C4-2B (cell line): ENCODE results near the gene MEOX1.

Source experiments
- H3K27ac ChIP-seq: fragments of 450-650 bp; 2 replicates; pipeline ENCODE4 v1.5.1; 2017
- ZFX ChIP-seq: fragments of 450-650 bp; IDR thresholded peaks from 2 replicates; pipeline ENCODE4 v1.6.1; 2017
- TF ChIP-seq, protein P1 (sequence below): fragments of 450-650 bp; conservative IDR thresholded peaks from 2 replicates; pipeline ENCODE4 v1.5.1; 2017; ENCODE audit warnings: mild to moderate bottlenecking

The MEOX1 gene

DNA sequence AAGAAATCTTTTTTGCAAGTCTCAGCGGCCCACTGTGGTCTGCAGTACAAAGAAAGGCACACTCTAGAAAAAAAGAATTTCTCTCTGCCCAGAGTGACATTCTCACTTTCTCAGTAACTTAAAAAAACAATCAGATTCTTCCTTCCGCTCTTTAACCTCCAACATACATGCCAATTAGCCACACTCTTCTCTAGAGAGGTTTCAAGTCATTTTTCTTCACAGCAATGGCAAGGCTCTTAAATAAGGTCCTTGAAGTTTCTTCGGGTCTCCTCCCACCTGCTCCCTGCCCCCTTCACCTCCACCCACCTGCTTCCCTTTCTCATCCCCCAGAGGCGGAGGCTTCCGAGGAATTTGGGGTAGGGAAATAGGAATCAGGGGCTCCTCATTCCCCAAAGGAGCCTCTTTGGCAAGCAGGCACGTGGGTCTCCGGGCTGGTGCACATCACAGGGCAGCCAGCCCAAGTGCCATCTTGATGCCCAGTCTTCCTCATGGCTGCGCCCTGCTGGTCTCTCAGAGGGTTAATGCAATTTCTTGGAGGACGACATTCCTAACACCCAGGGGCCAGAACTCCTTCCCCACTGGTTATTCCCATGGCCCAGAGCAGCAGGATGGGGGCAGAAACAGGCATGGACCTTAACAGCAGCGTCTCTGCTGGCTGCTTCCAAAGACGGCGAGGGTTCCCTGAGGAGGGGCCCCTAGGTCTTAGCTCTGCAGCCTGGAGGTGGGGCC lies 855 bp upstream of the MEOX1 start:
- TF ChIP-seq ZFX = no peak
- TF ChIP-seq, protein P1, sequence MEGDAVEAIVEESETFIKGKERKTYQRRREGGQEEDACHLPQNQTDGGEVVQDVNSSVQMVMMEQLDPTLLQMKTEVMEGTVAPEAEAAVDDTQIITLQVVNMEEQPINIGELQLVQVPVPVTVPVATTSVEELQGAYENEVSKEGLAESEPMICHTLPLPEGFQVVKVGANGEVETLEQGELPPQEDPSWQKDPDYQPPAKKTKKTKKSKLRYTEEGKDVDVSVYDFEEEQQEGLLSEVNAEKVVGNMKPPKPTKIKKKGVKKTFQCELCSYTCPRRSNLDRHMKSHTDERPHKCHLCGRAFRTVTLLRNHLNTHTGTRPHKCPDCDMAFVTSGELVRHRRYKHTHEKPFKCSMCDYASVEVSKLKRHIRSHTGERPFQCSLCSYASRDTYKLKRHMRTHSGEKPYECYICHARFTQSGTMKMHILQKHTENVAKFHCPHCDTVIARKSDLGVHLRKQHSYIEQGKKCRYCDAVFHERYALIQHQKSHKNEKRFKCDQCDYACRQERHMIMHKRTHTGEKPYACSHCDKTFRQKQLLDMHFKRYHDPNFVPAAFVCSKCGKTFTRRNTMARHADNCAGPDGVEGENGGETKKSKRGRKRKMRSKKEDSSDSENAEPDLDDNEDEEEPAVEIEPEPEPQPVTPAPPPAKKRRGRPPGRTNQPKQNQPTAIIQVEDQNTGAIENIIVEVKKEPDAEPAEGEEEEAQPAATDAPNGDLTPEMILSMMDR = no peak

DNA sequence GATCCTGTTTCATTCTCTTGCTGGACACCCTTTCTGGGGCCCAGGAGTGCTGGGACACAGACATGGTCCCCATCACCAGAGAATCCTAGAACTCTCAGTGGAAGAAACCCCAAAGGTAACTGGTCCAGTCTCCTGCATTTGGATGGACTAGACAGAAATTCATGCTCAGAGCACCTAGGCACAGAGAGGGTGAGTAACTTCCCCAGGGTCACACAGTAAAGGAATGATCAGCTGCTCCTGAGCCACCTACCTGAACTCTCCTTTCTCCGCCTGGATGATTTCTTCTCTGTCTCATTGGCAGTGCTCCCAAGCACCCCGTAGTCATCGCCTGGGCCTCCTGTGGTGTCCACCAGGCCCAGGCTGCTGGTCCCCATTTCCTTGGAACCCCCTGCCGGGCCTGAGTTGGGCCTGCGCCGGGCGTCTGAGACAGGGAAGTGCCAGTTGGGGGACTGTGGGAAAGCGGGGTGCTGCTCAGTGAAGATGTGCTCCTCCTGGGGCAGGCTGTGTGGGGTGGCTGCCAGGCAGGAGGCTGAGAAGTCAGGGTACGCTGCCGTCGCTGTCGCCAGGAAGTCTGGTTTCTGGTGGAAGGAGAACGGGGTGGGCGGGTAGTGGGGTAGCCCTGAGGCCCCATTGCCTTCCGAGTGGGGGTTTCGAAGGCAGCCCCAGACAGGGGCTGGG lies 767 bp downstream of the MEOX1 start:
- H3K27ac ChIP-seq = no peak overlapping the region
- TF ChIP-seq, protein P1 = no peak
- TF ChIP-seq ZFX = no peak

More for the DNA sequence above, 855 bp upstream of the MEOX1 start:
- H3K27ac ChIP-seq = no peak overlapping the region

DNA sequence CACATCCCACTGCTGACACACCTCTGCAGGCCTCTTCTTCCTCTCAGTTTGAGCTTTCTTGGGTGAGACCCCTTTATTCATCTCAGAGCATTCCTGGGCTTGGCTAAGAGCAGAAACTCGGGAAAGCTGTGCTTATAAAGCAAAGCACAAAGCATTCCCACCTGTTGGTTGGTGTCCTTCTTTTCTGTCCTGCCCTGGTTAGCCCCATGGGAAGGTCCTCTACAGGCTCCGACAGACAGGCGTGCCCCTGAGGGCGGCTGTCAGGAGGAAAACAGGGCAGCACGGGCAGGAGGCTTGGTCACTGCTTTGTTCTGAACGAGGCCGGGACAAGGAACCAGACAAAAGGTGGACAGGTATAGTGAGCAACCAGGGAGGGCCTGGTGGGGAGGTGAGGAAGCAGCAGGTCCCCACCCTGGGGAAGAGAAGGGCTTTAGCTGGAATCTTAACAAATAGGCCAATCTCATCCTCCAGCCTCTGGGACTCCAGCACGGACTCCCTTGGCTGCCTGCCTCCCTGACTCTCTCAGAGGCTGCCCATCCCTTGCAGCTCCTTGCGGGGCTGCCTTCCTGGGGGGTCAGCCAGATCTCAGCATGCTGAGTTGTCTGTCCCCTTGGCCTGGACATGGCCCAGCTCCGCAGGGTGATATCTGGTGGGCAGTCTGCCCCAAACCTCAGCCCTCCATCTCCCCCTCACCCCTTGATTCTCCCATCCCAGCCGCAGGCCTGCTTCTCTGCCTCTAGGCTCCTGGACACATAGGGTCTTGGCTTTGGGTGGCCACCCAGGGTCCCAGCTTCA lies 1.7 kb downstream of the MEOX1 start:
- no peak overlapping the region for H3K27ac ChIP-seq
- no peak for TF ChIP-seq ZFX
- TF ChIP-seq, protein P1 = no peak

DNA sequence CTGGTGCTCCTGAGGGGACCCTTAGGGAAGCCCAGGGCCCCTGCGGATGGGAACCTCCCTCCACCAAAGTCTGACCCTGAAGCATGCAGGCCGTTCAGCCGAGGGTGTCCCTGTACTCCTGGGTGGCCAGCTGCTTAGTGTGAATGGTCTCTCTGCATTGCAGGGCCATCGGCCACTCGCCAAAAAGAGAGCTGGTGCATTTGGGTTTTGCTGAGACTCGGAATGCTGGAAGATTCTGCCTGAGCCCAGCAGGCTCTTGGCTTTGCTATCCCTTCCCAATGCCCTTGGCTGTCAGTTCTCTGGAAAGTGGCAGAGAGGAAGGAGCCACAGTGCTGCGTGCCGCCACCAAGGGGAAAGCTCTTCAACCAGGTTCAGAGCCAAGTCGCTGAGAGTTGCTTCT lies 2.8 kb downstream of the MEOX1 start:
- no peak overlapping the region for H3K27ac ChIP-seq
- TF ChIP-seq ZFX = no peak
- TF ChIP-seq, protein P1 = no peak

DNA sequence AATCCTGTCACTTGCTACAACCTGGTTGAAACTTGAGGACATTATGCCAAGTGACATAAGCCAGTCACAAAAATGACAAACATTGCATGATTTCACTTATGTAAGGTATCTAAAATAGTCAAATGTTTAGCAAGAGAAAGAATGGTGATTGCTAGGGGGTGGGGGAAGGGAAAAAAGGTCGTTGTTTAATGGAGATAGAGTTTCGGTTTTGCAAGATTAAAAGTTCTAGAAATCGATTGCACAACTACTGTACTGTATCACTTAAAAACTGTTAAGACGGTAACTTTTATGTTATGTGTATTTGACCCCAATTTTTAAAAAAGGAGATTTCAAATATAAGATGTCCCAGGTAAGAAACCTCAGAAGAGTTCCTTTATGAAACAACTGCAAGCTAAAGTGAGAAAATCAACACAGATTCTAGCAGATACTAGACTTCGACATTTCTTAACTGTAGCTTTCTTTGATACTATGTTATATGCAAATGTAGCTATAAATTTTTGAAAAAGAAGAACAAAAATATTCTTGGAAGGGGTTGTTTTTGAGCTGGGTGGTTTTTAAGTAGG lies 5.9 kb downstream of the MEOX1 start:
- no peak overlapping the region for H3K27ac ChIP-seq
- TF ChIP-seq, protein P1 = no peak
- no peak for TF ChIP-seq ZFX

DNA sequence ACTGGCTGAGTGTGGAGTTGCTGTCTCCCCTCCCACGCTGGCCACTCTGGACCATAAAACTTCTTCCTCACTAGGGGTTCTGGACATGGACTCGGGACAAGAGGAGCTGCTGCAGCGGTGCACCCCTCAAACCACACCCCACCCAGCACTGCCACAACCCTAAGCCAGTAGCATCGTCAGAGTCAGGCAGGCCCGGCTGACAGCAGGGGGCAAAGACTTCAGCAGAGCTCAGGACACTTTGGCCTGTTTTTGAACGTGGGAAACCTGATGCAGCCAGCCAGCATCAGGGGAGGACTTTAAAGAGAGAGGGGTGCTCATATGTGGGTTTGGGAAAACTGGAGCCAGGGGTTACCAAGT lies 9.6 kb downstream of the MEOX1 start:
- TF ChIP-seq, protein P1 = no peak
- no peak for TF ChIP-seq ZFX
- H3K27ac ChIP-seq = no peak overlapping the region
